Mammary epithelial cell (primary cell): ENCODE data around the gene LY6G5C.

Source experiments
- CTCF ChIP-seq, 2 donors: IDR thresholded peaks in 1 of 2; conservative IDR thresholded peaks in 1 of 2; 2 replicates each; pipeline ENCODE4 v1.5.1; 2011 to 2012; ENCODE audit warnings: inconsistent platforms in 2 of 2, low read length in 2 of 2, mild to moderate bottlenecking in 2 of 2, control low read depth in 1 of 2, low read depth in 1 of 2; ENCODE audit not compliant: insufficient read depth in 1 of 2; ENCODE audit errors: extremely low read depth in 1 of 2
- EZH2 ChIP-seq: IDR thresholded peaks from 2 replicates; pipeline ENCODE4 v1.6.1; 2012; ENCODE audit warnings: low read length, inconsistent platforms, borderline replicate concordance

GRCh38 chr6:31707701-31708100 lies 26.8 kb upstream of the LY6G5C start:
- TF ChIP-seq EZH2 (no peak), CTCF (conservative IDR thresholded peaks at IDR 0.05 in 1 of 2, IDR thresholded peaks at IDR 0.05 in 1 of 2; ENCODE audit: extremely low read depth in 1 of 2, insufficient read depth in 1 of 2, low read depth in 1 of 2, low read length in 2 of 2) (no peak)
